MM.1S (cell line): ENCODE results near the gene SLC10A1.

Experiments used
- DNase-seq: peaks from one replicate; pipeline ENCODE4 v3.0.0-alpha.2; 2015
- H2AFZ ChIP-seq: fragments of 300-600 bp; sonication (generic); 2 replicates; pipeline ENCODE4 v1.6.0; 2016; ENCODE audit warnings: antibody characterized with exemption, low read length
- H3F3A ChIP-seq: fragments of 300-600 bp; sonication (generic); 2 replicates; pipeline ENCODE4 v1.6.1; 2016; ENCODE audit warnings: mild to moderate bottlenecking, antibody characterized with exemption, low read length, moderate library complexity, mixed read lengths; ENCODE audit not compliant: insufficient read depth
- H3K27ac ChIP-seq: fragments of 300-600 bp; sonication (generic); 2 replicates; pipeline ENCODE4 v1.5.1; 2016; ENCODE audit warnings: mild to moderate bottlenecking, low read length
- H3K27me3 ChIP-seq: fragments of 300-600 bp; sonication (generic); replicated peaks from 2 replicates; pipeline ENCODE4 v1.6.0; 2016; ENCODE audit warnings: low read length; ENCODE audit not compliant: insufficient read depth
- H3K36me3 ChIP-seq: fragments of 300-600 bp; sonication (generic); replicated peaks from 2 replicates; pipeline ENCODE4 v1.6.1; 2016; ENCODE audit warnings: mild to moderate bottlenecking, low read length, mixed read lengths; ENCODE audit not compliant: insufficient read depth
- H3K4me1 ChIP-seq: fragments of 300-600 bp; sonication (generic); 2 replicates; pipeline ENCODE4 v1.6.1; 2016; ENCODE audit warnings: low read length, mixed read lengths
- H3K4me2 ChIP-seq: fragments of 300-600 bp; sonication (generic); 2 replicates; pipeline ENCODE4 v1.6.0; 2016; ENCODE audit warnings: low read depth, low read length
- H3K4me3 ChIP-seq: fragments of 300-600 bp; sonication (generic); 2 replicates; pipeline ENCODE4 v1.5.1; 2016; ENCODE audit warnings: low read length, mixed read lengths
- H3K79me2 ChIP-seq: fragments of 300-600 bp; sonication (generic); 2 replicates; pipeline ENCODE4 v1.6.1; 2016; ENCODE audit warnings: mixed run types, low read length, mixed read lengths
- H3K9ac ChIP-seq: fragments of 300-600 bp; sonication (generic); 2 replicates; pipeline ENCODE4 v1.6.1; 2016; ENCODE audit warnings: low read length, mixed read lengths
- H3K9me2 ChIP-seq: fragments of 300-600 bp; sonication (generic); replicated peaks from 2 replicates; pipeline ENCODE4 v1.6.1; 2016; ENCODE audit warnings: mild to moderate bottlenecking, low read length, mixed read lengths; ENCODE audit not compliant: insufficient read depth
- H3K9me3 ChIP-seq: fragments of 300-600 bp; sonication (generic); replicated peaks from 2 replicates; pipeline ENCODE4 v1.6.1; 2016; ENCODE audit warnings: mild to moderate bottlenecking, low read length, mixed read lengths; ENCODE audit not compliant: insufficient read depth
- H4K20me1 ChIP-seq: fragments of 300-600 bp; sonication (generic); 2 replicates; pipeline ENCODE4 v1.6.1; 2016; ENCODE audit warnings: mild to moderate bottlenecking, low read length, moderate library complexity, mixed read lengths; ENCODE audit not compliant: insufficient read depth
- EZH2 ChIP-seq: fragments of 300-600 bp; sonication (generic); optimal IDR thresholded peaks from 2 replicates; pipeline ENCODE3; 2017; ENCODE audit warnings: low read depth, mild to moderate bottlenecking, antibody characterized with exemption, low read length, mixed read lengths
- EZH2phosphoT487 ChIP-seq: fragments of 300-600 bp; sonication (generic); IDR thresholded peaks from 2 replicates; pipeline ENCODE4 v1.6.1; 2018; ENCODE audit warnings: antibody characterized with exemption, low read length
- TF ChIP-seq, protein P1 (sequence below): fragments of 300-600 bp; sonication (generic); IDR thresholded peaks from 2 replicates; pipeline ENCODE4 v1.5.1; 2016; ENCODE audit warnings: antibody characterized with exemption, low read length, mixed read lengths

Gene SLC10A1

GRCh38 chr14:69812711-69813110 is 15.7 kb upstream of the SLC10A1 start:
- Histone ChIP-seq H3K79me2 (no peaks in the 10 kb centered on the region), H3K4me2 (no peak overlapping the region), H4K20me1 (no peaks in the 10 kb centered on the region), H3K4me1 (no peaks in the 10 kb centered on the region), H3K4me3 (no peak overlapping the region), H3K9me2 (no peaks in the 10 kb centered on the region), H3K27me3 (no peaks in the 10 kb centered on the region), H3K27ac (no peak overlapping the region), H3K9ac (no peak overlapping the region), H3K9me3 (no peaks in the 10 kb centered on the region), H2AFZ (no peak overlapping the region), H3K36me3 (no peaks in the 10 kb centered on the region), H3F3A (no peaks in the 10 kb centered on the region)
- DNase-seq, result no peak
- TF ChIP-seq EZH2, result no peak
- TF ChIP-seq EZH2phosphoT487, result no peak
- TF ChIP-seq, protein P1, sequence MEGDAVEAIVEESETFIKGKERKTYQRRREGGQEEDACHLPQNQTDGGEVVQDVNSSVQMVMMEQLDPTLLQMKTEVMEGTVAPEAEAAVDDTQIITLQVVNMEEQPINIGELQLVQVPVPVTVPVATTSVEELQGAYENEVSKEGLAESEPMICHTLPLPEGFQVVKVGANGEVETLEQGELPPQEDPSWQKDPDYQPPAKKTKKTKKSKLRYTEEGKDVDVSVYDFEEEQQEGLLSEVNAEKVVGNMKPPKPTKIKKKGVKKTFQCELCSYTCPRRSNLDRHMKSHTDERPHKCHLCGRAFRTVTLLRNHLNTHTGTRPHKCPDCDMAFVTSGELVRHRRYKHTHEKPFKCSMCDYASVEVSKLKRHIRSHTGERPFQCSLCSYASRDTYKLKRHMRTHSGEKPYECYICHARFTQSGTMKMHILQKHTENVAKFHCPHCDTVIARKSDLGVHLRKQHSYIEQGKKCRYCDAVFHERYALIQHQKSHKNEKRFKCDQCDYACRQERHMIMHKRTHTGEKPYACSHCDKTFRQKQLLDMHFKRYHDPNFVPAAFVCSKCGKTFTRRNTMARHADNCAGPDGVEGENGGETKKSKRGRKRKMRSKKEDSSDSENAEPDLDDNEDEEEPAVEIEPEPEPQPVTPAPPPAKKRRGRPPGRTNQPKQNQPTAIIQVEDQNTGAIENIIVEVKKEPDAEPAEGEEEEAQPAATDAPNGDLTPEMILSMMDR, result no peak

GRCh38 chr14:69811868-69812252 is 14.8 kb upstream of the SLC10A1 start:
- no peak overlapping the region for H2AFZ ChIP-seq
- H3K4me3 ChIP-seq, result no peak overlapping the region
- H3K27me3 ChIP-seq, result no peaks in the 10 kb centered on the region
- no peaks in the 10 kb centered on the region for H4K20me1 ChIP-seq
- no peak for TF ChIP-seq EZH2phosphoT487
- TF ChIP-seq EZH2, result no peak
- TF ChIP-seq, protein P1, result no peak
- no peak overlapping the region for H3K27ac ChIP-seq
- no peak overlapping the region for H3K9ac ChIP-seq
- H3K36me3 ChIP-seq, result no peaks in the 10 kb centered on the region
- H3K4me2 ChIP-seq, result no peak overlapping the region
- H3K9me2 ChIP-seq, result no peaks in the 10 kb centered on the region
- H3K9me3 ChIP-seq, result no peaks in the 10 kb centered on the region
- no peaks in the 10 kb centered on the region for H3K4me1 ChIP-seq
- H3F3A ChIP-seq, result no peaks in the 10 kb centered on the region
- DNase-seq, result no peak
- no peaks in the 10 kb centered on the region for H3K79me2 ChIP-seq

- H3K4me1 ChIP-seq, result no peaks in the 10 kb centered on the region
- H3K4me2 ChIP-seq, result no peak overlapping the region
- no peaks in the 10 kb centered on the region for H3K79me2 ChIP-seq
- no peak for DNase-seq
- no peak overlapping the region for H3K27ac ChIP-seq
- no peak overlapping the region for H3K9ac ChIP-seq
- no peaks in the 10 kb centered on the region for H3K9me2 ChIP-seq
- no peaks in the 10 kb centered on the region for H4K20me1 ChIP-seq
- H3F3A ChIP-seq, result no peaks in the 10 kb centered on the region
- H3K4me3 ChIP-seq, result no peak overlapping the region
- TF ChIP-seq EZH2 (no peak), EZH2phosphoT487 (no peak)
- H3K9me3 ChIP-seq, result no peaks in the 10 kb centered on the region
- H3K36me3 ChIP-seq, result no peaks in the 10 kb centered on the region
- no peak overlapping the region for H2AFZ ChIP-seq
- H3K27me3 ChIP-seq, result no peaks in the 10 kb centered on the region
Measured at GRCh38 chr14:69811227-69811867, 14.3 kb upstream of the SLC10A1 start.

DNA sequence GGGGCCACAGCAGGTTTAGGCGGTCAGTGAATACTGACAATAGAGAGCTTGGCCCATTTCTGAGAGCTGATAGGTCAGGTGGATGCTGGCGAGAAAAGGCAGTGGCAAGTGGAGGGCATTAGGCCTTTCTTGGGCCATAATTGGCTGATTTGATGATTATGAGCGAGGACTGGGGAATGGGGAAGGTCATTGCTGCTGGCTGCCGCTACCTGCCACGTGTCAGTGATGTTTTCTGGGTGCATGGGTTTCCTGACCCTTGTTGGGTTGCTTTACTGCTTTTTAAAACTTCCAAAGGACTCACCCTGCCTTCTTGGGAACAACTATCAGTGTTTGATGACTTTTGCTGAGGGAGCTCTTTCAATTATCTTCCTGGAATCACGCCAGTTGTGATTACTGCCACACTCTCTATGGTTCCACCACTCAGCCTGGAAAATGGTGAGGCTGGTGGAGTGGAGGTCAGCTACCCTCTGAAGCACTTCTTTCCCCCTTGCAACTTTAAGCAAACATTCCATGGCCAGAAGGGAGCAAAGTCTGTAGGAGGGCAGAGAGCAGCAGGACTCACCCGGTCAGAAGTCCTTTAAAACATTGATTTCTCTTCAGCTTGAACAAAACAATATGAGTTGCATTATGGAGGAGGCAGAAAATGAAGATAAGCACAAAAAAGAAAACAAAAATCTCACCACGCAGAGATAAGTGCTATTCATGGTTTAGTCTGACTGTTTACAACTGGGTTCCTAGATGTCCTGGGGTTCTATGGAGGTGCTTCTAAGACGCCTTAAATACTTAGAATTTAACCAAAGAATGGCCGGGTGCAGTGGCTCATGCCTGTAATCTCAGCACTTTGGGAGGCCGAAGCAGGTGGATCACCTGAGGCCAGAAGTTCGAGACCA is 12.1 kb upstream of the SLC10A1 start:
- H3K4me3 ChIP-seq, result no peak overlapping the region
- H3K9ac ChIP-seq, result no peak overlapping the region
- TF ChIP-seq, protein P1, result no peak
- TF ChIP-seq EZH2phosphoT487, result no peak
- no peak for TF ChIP-seq EZH2

More for the DNA sequence above, 12.1 kb upstream of the SLC10A1 start:
- H3F3A ChIP-seq, result no peaks in the 10 kb centered on the region
- no peaks in the 10 kb centered on the region for H4K20me1 ChIP-seq
- no peaks in the 10 kb centered on the region for H3K27me3 ChIP-seq
- no peaks in the 10 kb centered on the region for H3K4me1 ChIP-seq
- H3K27ac ChIP-seq, result no peak overlapping the region
- no peak for DNase-seq
- no peaks in the 10 kb centered on the region for H3K9me2 ChIP-seq
- no peak overlapping the region for H2AFZ ChIP-seq
- no peak overlapping the region for H3K4me2 ChIP-seq
- no peaks in the 10 kb centered on the region for H3K36me3 ChIP-seq
- no peaks in the 10 kb centered on the region for H3K79me2 ChIP-seq
- no peaks in the 10 kb centered on the region for H3K9me3 ChIP-seq
